ENCODE results near the gene WAS.
"Not testable (repeated sequence)": the region's sequence is repeated elsewhere in the genome, so short reads cannot be mapped to it uniquely, and the experiment has no call there.

The WAS gene

GRCh38 chrX:48663241-48663640 lies 20.4 kb upstream of the WAS start:
- no peak for DNase-seq (ENCODE audit: low read depth)
- no peak for TF ChIP-seq CTCF (IDR thresholded peaks at IDR 0.05; ENCODE audit: low read length, missing control alignments)
- H3K4me3 ChIP-seq (replicated peaks; ENCODE audit: low read depth, low read length) = no peak overlapping the region

- no peak for TF ChIP-seq CTCF (IDR thresholded peaks at IDR 0.05; ENCODE audit: low read length, missing control alignments)
- no peak for DNase-seq (ENCODE audit: low read depth)
- no peak overlapping the region for H3K4me3 ChIP-seq (replicated peaks; ENCODE audit: low read depth, low read length)
Observed at GRCh38 chrX:48664156-48664555, 19.4 kb upstream of the WAS start.

- peak; percentile 10 for DNase-seq (ENCODE audit: low read depth)
- TF ChIP-seq CTCF (IDR thresholded peaks at IDR 0.05; ENCODE audit: low read length, missing control alignments) = no peak
- no peak overlapping the region for H3K4me3 ChIP-seq (replicated peaks; ENCODE audit: low read depth, low read length)
Observed at GRCh38 chrX:48665991-48666390, 17.6 kb upstream of the WAS start.

- TF ChIP-seq CTCF (IDR thresholded peaks at IDR 0.05; ENCODE audit: low read length, missing control alignments) = no peak
- DNase-seq (ENCODE audit: low read depth) = no peak
- no peak overlapping the region for H3K4me3 ChIP-seq (replicated peaks; ENCODE audit: low read depth, low read length)
Observed at GRCh38 chrX:48666649-48667048, 16.9 kb upstream of the WAS start.

GRCh38 chrX:48667509-48667908 lies 16.1 kb upstream of the WAS start:
- TF ChIP-seq CTCF (IDR thresholded peaks at IDR 0.05; ENCODE audit: low read length, missing control alignments) = no peak
- H3K4me3 ChIP-seq (replicated peaks; ENCODE audit: low read depth, low read length) = no peak overlapping the region
- no peak for DNase-seq (ENCODE audit: low read depth)

- DNase-seq (ENCODE audit: low read depth); H3K4me3 ChIP-seq (replicated peaks; ENCODE audit: low read depth, low read length): not testable (repeated sequence)
Observed at GRCh38 chrX:48668187-48668586, 15.4 kb upstream of the WAS start.

GRCh38 chrX:48676106-48676892 lies 7.3 kb upstream of the WAS start:
- no peak for TF ChIP-seq CTCF (IDR thresholded peaks at IDR 0.05; ENCODE audit: low read length, missing control alignments)
- H3K4me3 ChIP-seq (replicated peaks; ENCODE audit: low read depth, low read length) = peak overlapping the region; percentile 70
- peak; percentile 86 for DNase-seq (ENCODE audit: low read depth)
